Measurements from ENCODE around the gene SPATA45. TPM values are rescaled to one million over a fixed set of nuclear protein-coding genes. Genes with fewer than 3 reads are reported as not detected.

Gene SPATA45
- total and polyA plus RNA-seq, 2 of the 8 experiments (the other 6 are each of a cell fraction or from before 2014, with no cell fraction given): 0.21 to 0.65 TPM

- TF ChIP-seq NRF1 (IDR thresholded peaks at IDR 0.05; ENCODE audit: low read depth, low read length) (no peak), RXRA (IDR thresholded peaks at IDR 0.05; ENCODE audit: insufficient read depth, low read depth, low read length) (no peak), CREB1 (IDR thresholded peaks at IDR 0.05) (no peak), EGR1 (IDR thresholded peaks at IDR 0.05; ENCODE audit: borderline replicate concordance, low read depth, low read length) (no peak), BCL11A (IDR thresholded peaks at IDR 0.05; ENCODE audit: low read depth in 2 of 2, low read length in 2 of 2) (no peak)
Observed at GRCh38 chr1:212853658-212854057, 6.2 kb upstream of the SPATA45 start (continued).

All from H1 (cell line).